K562 (cell line): ENCODE data around the gene AQP9. TPM values are rescaled to one million over a fixed set of nuclear protein-coding genes. Genes with fewer than 3 reads are reported as not detected.

Experiments
- ATAC-seq: fragments of 200-7000 bp; cut with Tn5 transposase; 3 replicates; pipeline ENCODE4 v1.9.1; 2020; ENCODE audit warnings: moderate library complexity
- BruUV-seq: library from RNA; stranded (reverse); fragments of 400-500 nt; replicated peaks from 2 replicates; lab custom pipeline; 2021; lab: Mats Ljungman, UMichigan
- CTCF ChIA-PET: fragments of 300-600 bp; formaldehyde crosslinking; extraction: SDS; loops from one replicate; lab custom pipeline; 2021; ENCODE audit warnings: low intra/inter-chr PET ratio; lab: Yijun Ruan, JAX
- POLR2A ChIA-PET: fragments of 300-600, 350-650 bp; sonication (Branson Sonifier 250); formaldehyde crosslinking; extraction: SDS; loops from one replicate; lab custom pipeline; 2021; ENCODE audit warnings: antibody characterized with exemption, inconsistent platforms; lab: Yijun Ruan, JAX
- DNase-seq, 4 experiments: peaks; one replicate each; pipeline versions ENCODE4 v3.0.0 to v3.0.0-alpha.2; 2011 to 2018; ENCODE audit warnings: low spot score in 3 of 4, mixed read lengths in 3 of 4; ENCODE audit errors: extremely low read depth in 1 of 4
- FAIRE-seq: peaks from 2 replicates; lab custom pipeline; 2011; peaks lifted over from hg19 to GRCh38; lab: Jason Lieb, UNC
- H2AFZ ChIP-seq: 2 replicates; pipeline ENCODE4 v1.6.0; 2011; ENCODE audit warnings: low read depth, low read length, control low read depth, inconsistent platforms
- H3K27ac ChIP-seq: fragments of 200-600 bp; 3 replicates; pipeline ENCODE4 v1.8.0; 2011; ENCODE audit warnings: low read depth, mild to moderate bottlenecking, control low read depth, inconsistent platforms, low read length, moderate library complexity, mixed read lengths; ENCODE audit errors: extremely low read depth
- H3K27me3 ChIP-seq, 2 experiments: fragments of 300-600 bp in 1 of 2; 2 replicates in 1 of 2; 3 replicates in 1 of 2; pipeline versions ENCODE4 v1.6.0 to v1.8.0; 2011; ENCODE audit warnings: inconsistent platforms in 2 of 2, low read length in 2 of 2, mild to moderate bottlenecking in 1 of 2, mixed read lengths in 1 of 2, moderate library complexity in 1 of 2; ENCODE audit not compliant: control insufficient read depth in 2 of 2, insufficient read depth in 2 of 2
- H3K36me3 ChIP-seq: fragments of 300-600 bp; 3 replicates; pipeline ENCODE4 v1.8.0; 2011; ENCODE audit warnings: mild to moderate bottlenecking, low read length, inconsistent platforms; ENCODE audit not compliant: control insufficient read depth, insufficient read depth
- H3K4me1 ChIP-seq, 2 experiments: fragments of 200-600 bp in 1 of 2; replicated peaks in 1 of 2; 2 replicates in 1 of 2; 3 replicates in 1 of 2; pipeline versions ENCODE4 v1.5.1 to v1.8.0; 2011; ENCODE audit warnings: inconsistent platforms in 2 of 2, low read length in 2 of 2, mild to moderate bottlenecking in 1 of 2, mixed read lengths in 1 of 2, moderate library complexity in 1 of 2; ENCODE audit not compliant: control insufficient read depth in 2 of 2, insufficient read depth in 2 of 2
- H3K4me2 ChIP-seq: 2 replicates; pipeline ENCODE4 v1.6.1; 2011; ENCODE audit warnings: low read length, control low read depth, inconsistent platforms, mixed read lengths; ENCODE audit not compliant: insufficient read depth
- H3K4me3 ChIP-seq: fragments of 200-600 bp; sonication (generic), shearing (Covaris generic); 2 replicates; pipeline ENCODE4 v1.5.1; 2016; ENCODE audit warnings: control low read depth, inconsistent platforms
- H3K79me2 ChIP-seq: fragments of 200-600 bp; 3 replicates; pipeline ENCODE4 v1.8.0; 2011; ENCODE audit warnings: low read length, inconsistent platforms; ENCODE audit not compliant: control insufficient read depth, insufficient read depth
- H3K9ac ChIP-seq, 2 experiments: 2 replicates each; pipeline versions ENCODE4 v1.6.0 to v1.6.1; 2011; ENCODE audit warnings: low read depth in 2 of 2, low read length in 2 of 2, control low read depth in 1 of 2, inconsistent platforms in 1 of 2, mild to moderate bottlenecking in 1 of 2, mixed read lengths in 1 of 2; ENCODE audit not compliant: insufficient read depth in 1 of 2
- H3K9me1 ChIP-seq: one replicate; pipeline ENCODE4 v1.6.0; 2011; ENCODE audit warnings: inconsistent platforms, mild to moderate bottlenecking, low read length, moderate library complexity; ENCODE audit not compliant: control insufficient read depth, insufficient read depth
- H3K9me3 ChIP-seq: replicated peaks from 2 replicates; pipeline ENCODE4 v1.5.1; 2011; ENCODE audit warnings: low read depth, low read length, inconsistent platforms; ENCODE audit not compliant: control insufficient read depth, insufficient read depth
- H4K20me1 ChIP-seq: replicated peaks from 2 replicates; pipeline ENCODE4 v1.6.1; 2011; ENCODE audit warnings: low read length, inconsistent platforms, mixed read lengths; ENCODE audit not compliant: control insufficient read depth, insufficient read depth
- COPS2 ChIP-seq: fragments of 450-650 bp; conservative IDR thresholded peaks from 2 replicates; pipeline ENCODE4 v1.6.1; 2016; ENCODE audit warnings: mild to moderate bottlenecking, moderate library complexity
- L3MBTL2 ChIP-seq: fragments of 450-650 bp; IDR thresholded peaks from 2 replicates; pipeline ENCODE4 v1.6.1; 2016; ENCODE audit warnings: mild to moderate bottlenecking, moderate library complexity
- MAFG ChIP-seq: fragments of 450-650 bp; conservative IDR thresholded peaks from 2 replicates; pipeline ENCODE4 v1.6.1; 2016; ENCODE audit warnings: missing genetic modification characterization, missing compliant biosample characterization
- NCOA1 ChIP-seq: fragments of 450-650 bp; IDR thresholded peaks from 2 replicates; pipeline ENCODE4 v1.6.1; 2016; ENCODE audit warnings: low read depth
- POLR3G ChIP-seq: IDR thresholded peaks from 2 replicates; pipeline ENCODE4 v1.6.1; 2011; ENCODE audit not compliant: insufficient read length, insufficient replicate concordance; ENCODE audit errors: extremely low read depth
- SMAD2 ChIP-seq: fragments of 150-350 bp; IDR thresholded peaks from 2 replicates; pipeline ENCODE4 v1.6.1; 2014; ENCODE audit warnings: low read depth, mild to moderate bottlenecking, low read length
- ZNF41 ChIP-seq: fragments of 250-450 bp; sonication (Bioruptor Pico); conservative IDR thresholded peaks from 2 replicates; pipeline ENCODE4 v1.4.0; 2020; ENCODE audit warnings: mild to moderate bottlenecking
- WGBS: fragments of 100-300 bp; shearing (Covaris generic); methylation state at CpG from one replicate; pipeline ENCODE4 v1.1.6; 2016; ENCODE audit warnings: low coverage, mixed read lengths; ENCODE audit not compliant: insufficient coverage; ENCODE audit errors: missing lambda C conversion rate; 5-methylcytosine and 5-hydroxymethylcytosine counted together
- in situ Hi-C: fragments of 300-500 bp; cut with MboI; formaldehyde crosslinking; loops from 4 replicates; pipeline ENCODE4 v1.15.0; 2018; ENCODE audit warnings: inconsistent platforms, mixed read lengths
- intact Hi-C: fragments of 100-400 bp; cut with micrococcal nuclease; formaldehyde crosslinking; loops from 2 replicates; pipeline ENCODE4 v1.14.2; 2022
- polyA plus RNA-seq, 8 experiments: library from polyadenylated mRNA; depleted of rRNA in 4 of 8; stranded (reverse) in 5 of 8; unstranded in 3 of 8; fragments of >200 nt; fragmentation: Nextera tagmentation in 2 of 8; fragmentation: Illumina TruSeq in 1 of 8; extraction: Ambion mirVana in 2 of 8; extraction: Trizol in 1 of 8; gene quantifications; 2 replicates each; pipeline versions ENCODE4 v1.2.1 to v1.2.3, GENCODE V29; 2011 to 2014; ENCODE audit warnings: inconsistent platforms in 1 of 8, missing spikeins in 1 of 8
- total RNA-seq, 7 experiments: library from RNA; depleted of rRNA in 6 of 7; stranded (reverse); fragments of >200 nt in 6 of 7; fragmentation: Illumina TruSeq in 2 of 7; extraction: Trizol in 2 of 7; gene quantifications; 2 replicates each; pipeline versions ENCODE4 v1.2.1 to v1.2.3, GENCODE V29; 2011 to 2021; ENCODE audit warnings: low replicate concordance in 1 of 7

Gene AQP9
- total and polyA plus RNA-seq, 9 of the 15 experiments (the other 6 are each of a cell fraction or from before 2014, with no cell fraction given) = 0.04 to 0.33 (median 0.07) TPM; not detected in 4

DNA sequence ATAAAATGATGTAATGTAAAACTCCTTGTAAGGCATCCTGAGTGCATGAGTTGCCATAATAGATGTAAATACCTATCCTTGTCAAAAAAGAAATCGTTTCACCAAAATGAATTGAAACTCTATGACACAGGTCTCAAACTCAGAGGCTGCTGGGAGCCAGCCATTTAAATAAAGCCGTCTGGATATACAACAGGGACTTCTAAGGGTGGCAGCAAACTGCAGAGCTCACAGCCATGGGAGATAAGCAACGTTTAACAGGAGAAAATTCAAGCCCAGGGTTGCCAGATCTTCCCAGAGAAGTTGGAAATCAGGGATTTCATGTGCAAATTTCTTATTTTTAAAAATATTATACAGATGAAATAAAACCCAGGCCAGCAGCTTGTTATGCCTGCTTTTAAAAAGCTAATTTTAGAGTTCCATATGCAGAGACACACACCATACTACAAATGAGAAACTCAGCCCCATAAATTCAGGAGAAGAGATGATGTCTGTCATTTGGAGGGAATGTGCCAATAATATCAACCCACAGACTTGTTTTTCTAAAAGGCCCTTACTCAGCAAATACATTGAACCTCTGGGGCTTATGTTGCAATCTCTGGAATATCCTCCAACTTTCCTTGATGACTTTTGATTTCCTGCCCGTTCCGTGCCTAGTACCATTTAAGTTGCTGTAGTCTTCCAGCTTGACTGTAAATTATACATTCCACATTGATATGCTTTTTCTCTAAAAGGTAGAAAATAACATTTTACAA is 75.6 kb downstream of the AQP9 start (continued):
- TF ChIP-seq POLR3G = no peak
- peak; percentile 87 for TF ChIP-seq MAFG (tag)
- no peak for TF ChIP-seq SMAD2

DNA sequence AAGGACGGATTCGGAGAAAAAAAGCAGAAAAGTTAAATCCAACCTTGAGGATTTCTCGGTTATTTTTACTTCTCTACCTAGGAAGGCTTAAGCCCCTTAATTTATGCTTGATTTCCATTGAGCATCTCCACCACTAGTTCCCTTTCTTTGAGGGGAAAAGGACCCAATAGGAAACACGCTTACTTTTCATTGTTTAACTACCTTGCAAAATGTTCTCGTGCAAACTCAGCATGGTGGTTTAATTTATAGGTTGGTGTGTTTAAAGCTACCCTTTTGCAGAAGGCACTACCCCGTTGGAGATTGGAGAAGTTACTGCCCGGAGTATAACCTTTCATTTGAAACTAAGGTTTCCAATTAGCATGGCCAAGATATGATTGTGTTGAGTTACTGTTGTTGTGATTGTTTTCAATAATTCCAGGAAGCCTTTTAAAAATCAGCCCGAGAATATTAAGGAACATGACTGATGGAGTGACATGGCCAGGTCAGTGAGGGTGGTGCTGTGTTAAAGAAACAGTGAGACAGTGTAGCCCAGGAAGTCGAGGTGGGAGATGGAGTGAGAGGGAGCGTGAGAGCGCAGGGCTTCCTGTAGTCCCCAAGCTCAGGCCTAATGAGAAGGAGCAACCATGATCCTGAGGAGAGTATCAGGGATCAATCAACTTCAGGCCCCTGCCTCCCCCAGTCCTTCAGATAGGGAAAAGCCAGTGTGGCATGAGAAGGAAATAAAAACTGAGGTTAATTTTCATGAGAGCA is 76.6 kb downstream of the AQP9 start:
- peak; percentile 59; the same call in 2 of the 3 replicates for ATAC-seq
- no peak overlapping the region for H3K4me2 ChIP-seq
- intact Hi-C loops = no loop called here

More for the DNA sequence above, 76.6 kb downstream of the AQP9 start:
- in situ Hi-C loops = loop anchor here (25.0 kb wide), 1 partner anchor 1273 kb away; no protein-coding TSS in a partner anchor
- H3K4me3 ChIP-seq = no peak overlapping the region
- H3K27me3 ChIP-seq = no peaks in the 10 kb centered on the region
- H3K79me2 ChIP-seq = no peaks in the 10 kb centered on the region
- no peak for FAIRE-seq
- no TSS peak for BruUV-seq
- WGBS = 59% methylated on average over 10 of the region's 11 CpGs
- H3K9me3 ChIP-seq = no peaks in the 10 kb centered on the region
- ChIA-PET CTCF (no interaction called here), POLR2A (no interaction called here)
- H3K27ac ChIP-seq = no peak overlapping the region
- no peaks in the 10 kb centered on the region for H4K20me1 ChIP-seq
- no peaks in the 10 kb centered on the region for H3K36me3 ChIP-seq
- no peak for TF ChIP-seq ZNF41 (CRISPR knock-in tag)
- TF ChIP-seq NCOA1 = no peak
- no peak for TF ChIP-seq COPS2
- no peak for TF ChIP-seq L3MBTL2
- TF ChIP-seq, all 486 proteins: peak for 0
- DNase-seq = no peak
- peaks cover 0 to 2% of the 10 kb centered on the region in 2 experiments; a peak in 2 of 5 replicates for H3K4me1 ChIP-seq
- H3K9me1 ChIP-seq = no peaks in the 10 kb centered on the region
- H2AFZ ChIP-seq = peak overlapping the region; percentile 63
- no peak overlapping the region for H3K9ac ChIP-seq
